Measurements from ENCODE around the gene ZIC2.
A peak's percentile ranks its signal among the peaks of the same experiment; 100 is the strongest.

DNA sequence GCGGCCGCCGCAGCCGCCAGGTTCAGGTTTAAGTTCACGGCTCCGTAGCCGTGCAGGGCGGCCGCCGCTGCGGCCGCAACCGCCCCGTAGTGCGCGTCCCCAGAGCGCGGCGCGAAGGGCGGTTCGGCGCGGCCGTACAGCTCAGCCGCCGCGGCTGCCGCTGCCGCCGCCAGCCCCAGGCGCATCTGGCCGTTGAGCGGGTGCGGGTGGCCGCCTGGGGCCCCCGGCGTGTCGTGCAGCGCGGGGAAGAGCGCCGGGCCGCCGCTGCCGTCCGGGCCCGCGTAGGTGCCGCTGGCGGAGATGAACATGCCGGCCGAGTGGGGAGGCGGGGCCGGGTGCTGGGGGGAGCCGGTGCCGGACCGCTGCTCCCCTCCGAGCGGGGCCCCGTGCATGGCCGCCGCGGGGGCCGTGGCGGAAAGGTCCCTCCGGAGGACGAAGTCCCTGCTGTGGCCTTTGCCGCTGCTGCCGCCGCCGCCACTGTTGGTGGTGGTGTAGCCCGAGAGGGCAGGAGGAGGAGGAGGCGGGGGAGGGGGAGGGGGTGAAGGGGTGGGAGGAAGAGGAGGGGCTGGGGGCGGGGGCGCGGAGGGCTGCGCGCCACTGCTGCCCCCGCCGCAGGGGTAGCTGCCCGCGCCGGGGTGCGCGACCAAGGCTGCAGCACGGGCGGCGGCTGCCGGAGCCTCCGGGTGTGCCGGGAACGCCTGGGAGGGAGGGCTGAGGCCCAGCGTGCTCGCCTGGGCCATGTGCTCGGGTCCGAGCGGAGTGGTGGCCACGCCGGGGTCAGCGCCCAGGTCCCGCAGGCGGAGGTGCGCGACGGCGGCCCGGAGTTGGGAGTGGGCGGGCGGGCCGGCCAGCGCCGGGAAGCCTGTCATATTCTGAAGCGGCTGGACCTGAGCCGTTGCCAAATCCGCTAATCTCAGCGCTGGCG lies 10.7 kb upstream of the ZIC2 start:
- TF ChIP-seq CBX8 (IDR thresholded peaks at IDR 0.05; ENCODE audit: borderline replicate concordance, low read depth, low read length) = no peak
- TF ChIP-seq EGR1 (IDR thresholded peaks at IDR 0.05; ENCODE audit: borderline replicate concordance, low read depth, low read length) = no peak
- TF ChIP-seq EZH2 (IDR thresholded peaks at IDR 0.05; ENCODE audit: low read depth, low read length, severe bottlenecking) = no peak
- no peak for TF ChIP-seq BRCA1 (IDR thresholded peaks at IDR 0.05; ENCODE audit: low read depth, low read length)
- TF ChIP-seq ATF3 (IDR thresholded peaks at IDR 0.05; ENCODE audit: insufficient read depth, low read depth, low read length) = no peak
- 0 out of 3 replicates have a peak, but pooled peaks of 1 of the 2 experiments have one; percentile 56 for TF ChIP-seq POLR2A (IDR thresholded peaks at IDR 0.05; ENCODE audit: control extremely low read depth in 1 of 2, low read depth in 2 of 2, low read length in 2 of 2)
- TF ChIP-seq, protein P1, sequence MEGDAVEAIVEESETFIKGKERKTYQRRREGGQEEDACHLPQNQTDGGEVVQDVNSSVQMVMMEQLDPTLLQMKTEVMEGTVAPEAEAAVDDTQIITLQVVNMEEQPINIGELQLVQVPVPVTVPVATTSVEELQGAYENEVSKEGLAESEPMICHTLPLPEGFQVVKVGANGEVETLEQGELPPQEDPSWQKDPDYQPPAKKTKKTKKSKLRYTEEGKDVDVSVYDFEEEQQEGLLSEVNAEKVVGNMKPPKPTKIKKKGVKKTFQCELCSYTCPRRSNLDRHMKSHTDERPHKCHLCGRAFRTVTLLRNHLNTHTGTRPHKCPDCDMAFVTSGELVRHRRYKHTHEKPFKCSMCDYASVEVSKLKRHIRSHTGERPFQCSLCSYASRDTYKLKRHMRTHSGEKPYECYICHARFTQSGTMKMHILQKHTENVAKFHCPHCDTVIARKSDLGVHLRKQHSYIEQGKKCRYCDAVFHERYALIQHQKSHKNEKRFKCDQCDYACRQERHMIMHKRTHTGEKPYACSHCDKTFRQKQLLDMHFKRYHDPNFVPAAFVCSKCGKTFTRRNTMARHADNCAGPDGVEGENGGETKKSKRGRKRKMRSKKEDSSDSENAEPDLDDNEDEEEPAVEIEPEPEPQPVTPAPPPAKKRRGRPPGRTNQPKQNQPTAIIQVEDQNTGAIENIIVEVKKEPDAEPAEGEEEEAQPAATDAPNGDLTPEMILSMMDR (IDR thresholded peaks at IDR 0.05; ENCODE audit: control extremely low read depth in 1 of 3, insufficient read depth in 1 of 3, low read depth in 1 of 3, low read length in 3 of 3) = no peak
- TF ChIP-seq ATF2 (IDR thresholded peaks at IDR 0.05; ENCODE audit: low read length) = no peak
